HUES48 (cell line): ENCODE measurements around the gene TCEA2.

ENCODE experiments used
- H3K27ac ChIP-seq: one replicate; pipeline ENCODE4 v1.7.0; 2013; ENCODE audit warnings: low read depth, low read length, inconsistent platforms
- H3K27me3 ChIP-seq: 2 replicates; pipeline ENCODE4 v1.6.1; 2013; ENCODE audit warnings: mild to moderate bottlenecking, low read length; ENCODE audit not compliant: control insufficient read depth, insufficient read depth
- H3K36me3 ChIP-seq: 2 replicates; pipeline ENCODE4 v1.6.1; 2013; ENCODE audit warnings: low read length; ENCODE audit not compliant: control insufficient read depth, insufficient read depth
- H3K4me1 ChIP-seq: 2 replicates; pipeline ENCODE4 v1.6.1; 2013; ENCODE audit warnings: mild to moderate bottlenecking, low read length; ENCODE audit not compliant: control insufficient read depth, insufficient read depth
- H3K4me3 ChIP-seq: 2 replicates; pipeline ENCODE4 v1.5.1; 2013; ENCODE audit warnings: mild to moderate bottlenecking, low read depth, low read length
- H3K9ac ChIP-seq: 2 replicates; pipeline ENCODE4 v1.6.1; 2013; ENCODE audit warnings: mild to moderate bottlenecking, low read depth, low read length, moderate library complexity
- H3K9me3 ChIP-seq: 2 replicates; pipeline ENCODE4 v1.6.1; 2013; ENCODE audit warnings: low read length; ENCODE audit not compliant: control insufficient read depth, insufficient read depth

Gene TCEA2

GRCh38 chr20:64093013-64093503 lies 30.1 kb downstream of the TCEA2 start:
- Histone ChIP-seq H3K4me1 (0 out of 2 replicates have a peak, but pooled peaks cover 4% of the 10 kb centered on the region), H3K36me3 (no peaks in the 10 kb centered on the region), H3K9ac (no peak overlapping the region), H3K4me3 (no peak overlapping the region), H3K9me3 (no peaks in the 10 kb centered on the region), H3K27me3 (peaks cover 3% of the 10 kb centered on the region; the same call in 1 of the 2 replicates), H3K27ac (no peak overlapping the region)

- Histone ChIP-seq H3K9ac (no peak overlapping the region), H3K4me1 (0 out of 2 replicates have a peak, but pooled peaks cover 4% of the 10 kb centered on the region), H3K4me3 (no peak overlapping the region), H3K36me3 (no peaks in the 10 kb centered on the region), H3K27me3 (peaks cover 7% of the 10 kb centered on the region), H3K9me3 (no peaks in the 10 kb centered on the region), H3K27ac (no peak overlapping the region)
These were observed 32.5 kb downstream of the TCEA2 start for GRCh38 chr20:64095455-64095854.

GRCh38 chr20:64095927-64096326 lies 32.9 kb downstream of the TCEA2 start:
- H3K36me3 ChIP-seq, result no peaks in the 10 kb centered on the region
- H3K9me3 ChIP-seq, result no peaks in the 10 kb centered on the region
- H3K4me1 ChIP-seq, result 0 out of 2 replicates have a peak, but pooled peaks cover 4% of the 10 kb centered on the region
- peaks cover 12% of the 10 kb centered on the region for H3K27me3 ChIP-seq
- H3K9ac ChIP-seq, result no peak overlapping the region
- H3K27ac ChIP-seq, result no peak overlapping the region
- no peak overlapping the region for H3K4me3 ChIP-seq

- 0 out of 2 replicates have a peak, but pooled peaks cover 4% of the 10 kb centered on the region for H3K4me1 ChIP-seq
- H3K27ac ChIP-seq, result no peak overlapping the region
- H3K9ac ChIP-seq, result no peak overlapping the region
- H3K4me3 ChIP-seq, result no peak overlapping the region
- H3K9me3 ChIP-seq, result no peaks in the 10 kb centered on the region
- no peaks in the 10 kb centered on the region for H3K36me3 ChIP-seq
- H3K27me3 ChIP-seq, result peaks cover 18% of the 10 kb centered on the region
These were observed 33.5 kb downstream of the TCEA2 start for GRCh38 chr20:64096535-64096934.

GRCh38 chr20:64098471-64099013 lies 35.5 kb downstream of the TCEA2 start:
- Histone ChIP-seq H3K36me3 (no peaks in the 10 kb centered on the region), H3K9ac (no peak overlapping the region), H3K27me3 (peaks cover 27% of the 10 kb centered on the region), H3K27ac (no peak overlapping the region), H3K9me3 (no peaks in the 10 kb centered on the region), H3K4me3 (no peak overlapping the region), H3K4me1 (no peaks in the 10 kb centered on the region)

GRCh38 chr20:64099086-64099786 lies 36.2 kb downstream of the TCEA2 start:
- Histone ChIP-seq H3K4me1 (no peaks in the 10 kb centered on the region), H3K4me3 (no peak overlapping the region), H3K9ac (no peak overlapping the region), H3K27me3 (peaks cover 32% of the 10 kb centered on the region), H3K9me3 (no peaks in the 10 kb centered on the region), H3K36me3 (no peaks in the 10 kb centered on the region), H3K27ac (no peak overlapping the region)

GRCh38 chr20:64099880-64100565 lies 37.0 kb downstream of the TCEA2 start:
- Histone ChIP-seq H3K27me3 (peaks cover 32% of the 10 kb centered on the region), H3K36me3 (no peaks in the 10 kb centered on the region), H3K9me3 (no peaks in the 10 kb centered on the region), H3K4me1 (no peaks in the 10 kb centered on the region), H3K4me3 (no peak overlapping the region), H3K9ac (no peak overlapping the region), H3K27ac (no peak overlapping the region)

- Histone ChIP-seq H3K4me3 (no peak overlapping the region), H3K9ac (no peak overlapping the region), H3K27ac (no peak overlapping the region), H3K27me3 (peaks cover 32% of the 10 kb centered on the region), H3K36me3 (no peaks in the 10 kb centered on the region), H3K4me1 (no peaks in the 10 kb centered on the region), H3K9me3 (no peaks in the 10 kb centered on the region)
These were observed 37.5 kb downstream of the TCEA2 start for GRCh38 chr20:64100566-64100888.

- Histone ChIP-seq H3K4me1 (no peaks in the 10 kb centered on the region), H3K9ac (no peak overlapping the region), H3K27me3 (peaks cover 32% of the 10 kb centered on the region), H3K4me3 (no peak overlapping the region), H3K36me3 (no peaks in the 10 kb centered on the region), H3K9me3 (no peaks in the 10 kb centered on the region), H3K27ac (no peak overlapping the region)
These were observed 38.1 kb downstream of the TCEA2 start for GRCh38 chr20:64100946-64101688.

GRCh38 chr20:64101731-64102621 lies 39.0 kb downstream of the TCEA2 start:
- H3K27ac ChIP-seq, result no peak overlapping the region
- H3K9me3 ChIP-seq, result no peaks in the 10 kb centered on the region
- H3K4me1 ChIP-seq, result no peaks in the 10 kb centered on the region
- no peak overlapping the region for H3K9ac ChIP-seq
- H3K4me3 ChIP-seq, result peak overlapping the region; percentile 64
- peaks cover 32% of the 10 kb centered on the region for H3K27me3 ChIP-seq
- H3K36me3 ChIP-seq, result no peaks in the 10 kb centered on the region
